ENCODE measurements around the gene CXCR5. TPM values are rescaled to one million over a fixed set of nuclear protein-coding genes. Genes with fewer than 3 reads are reported as not detected.

Gene CXCR5
- total and polyA plus RNA-seq, 10 of the 15 experiments (the other 5 are each of a cell fraction or from before 2014, with no cell fraction given): 0.03 to 0.63 (median 0.25) TPM

DNA sequence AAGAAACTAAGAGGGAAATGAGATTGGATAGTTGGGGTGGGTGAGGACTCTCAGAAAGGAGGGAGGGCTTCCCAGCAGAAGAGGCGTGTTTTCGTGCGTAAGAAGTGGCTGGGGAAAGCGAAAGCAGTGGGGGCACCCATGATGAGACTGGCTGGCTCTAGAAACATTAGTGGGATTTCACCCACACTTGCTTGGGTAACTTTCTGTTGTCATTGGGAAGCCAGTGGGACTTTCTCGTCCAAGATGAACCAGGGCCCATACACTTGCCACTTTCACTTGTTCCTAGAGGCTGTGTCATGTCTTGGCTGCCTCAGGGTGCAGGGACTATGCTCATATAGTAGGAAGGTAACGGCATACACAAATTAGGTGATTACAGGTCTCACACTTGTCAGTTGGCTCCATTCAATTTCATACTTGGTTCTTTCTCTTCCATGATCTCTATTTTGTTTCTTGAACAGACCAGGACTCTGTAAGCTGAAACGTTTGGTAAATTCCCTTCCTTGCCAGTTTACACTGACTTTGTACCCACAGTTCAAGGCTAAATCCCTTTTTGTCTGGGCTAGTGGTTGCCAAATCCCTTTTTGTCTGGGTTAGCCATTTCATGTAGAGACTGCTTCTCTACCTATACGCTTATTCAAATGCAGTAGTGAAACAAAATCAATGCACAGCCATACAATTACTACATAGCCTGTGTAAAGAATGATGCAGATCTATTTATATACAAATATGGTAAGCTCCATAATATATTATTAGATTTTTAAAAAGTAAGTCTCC lies 42.0 kb upstream of the CXCR5 start (continued):
- TF ChIP-seq GATAD2B (conservative IDR thresholded peaks at IDR 0.05; ENCODE audit: low read depth) (peak; percentile 65; the same call in 1 of the 2 replicates), SREBF1 (IDR thresholded peaks at IDR 0.05; ENCODE audit: low read length) (no peak), NFYA (IDR thresholded peaks at IDR 0.05; ENCODE audit: borderline replicate concordance, low read depth, low read length) (no peak), ZNF24 (IDR thresholded peaks at IDR 0.05) (no peak), FOXM1 (IDR thresholded peaks at IDR 0.05; ENCODE audit: low read depth, low read length) (no peak), SMC3 (IDR thresholded peaks at IDR 0.05; ENCODE audit: borderline replicate concordance, low read length) (peak; percentile 17; the same call in 1 of the 2 replicates), NBN (IDR thresholded peaks at IDR 0.05) (0 out of 2 replicates have a peak, but pooled peaks have one; percentile 38), TAF1 (IDR thresholded peaks at IDR 0.05; ENCODE audit: borderline replicate concordance, low read depth, low read length) (no peak), SUPT20H (IDR thresholded peaks at IDR 0.05; ENCODE audit: borderline replicate concordance, control insufficient read depth, low read depth, low read length) (no peak), HCFC1 (IDR thresholded peaks at IDR 0.05; ENCODE audit: low read length) (no peak), IRF5 (IDR thresholded peaks at IDR 0.05; ENCODE audit: borderline replicate concordance) (no peak), EGR1 (IDR thresholded peaks at IDR 0.05; ENCODE audit: borderline replicate concordance in 1 of 2, low read depth in 2 of 2, low read length in 2 of 2) (no peak), JUND (IDR thresholded peaks at IDR 0.05; ENCODE audit: low read depth, low read length) (no peak), SUZ12 (IDR thresholded peaks at IDR 0.05; ENCODE audit: unreplicated experiment) (no peak), KAT2A (conservative IDR thresholded peaks at IDR 0.05; ENCODE audit: control insufficient read depth, low read depth, low read length) (no peak), MTA3 (IDR thresholded peaks at IDR 0.05; ENCODE audit: borderline replicate concordance, low read length) (peak; percentile 51; the same call in 1 of the 2 replicates), IRF3 (IDR thresholded peaks at IDR 0.05) (no peak), BCL11A (IDR thresholded peaks at IDR 0.05; ENCODE audit: low read depth, low read length) (no peak), CBX5 (IDR thresholded peaks at IDR 0.05; ENCODE audit: low read depth) (no peak), GABPA (IDR thresholded peaks at IDR 0.05; ENCODE audit: low read depth) (no peak), PAX5 (IDR thresholded peaks at IDR 0.05; ENCODE audit: borderline replicate concordance, low read depth, low read length) (peak; percentile 36; the same call in 1 of the 2 replicates), PML (IDR thresholded peaks at IDR 0.05; ENCODE audit: low read length) (no peak), SP1 (IDR thresholded peaks at IDR 0.05; ENCODE audit: low read depth, low read length) (peak; percentile 27), MXI1 (IDR thresholded peaks at IDR 0.05; ENCODE audit: low read depth, low read length) (no peak)
- TF ChIP-seq, protein P1, sequence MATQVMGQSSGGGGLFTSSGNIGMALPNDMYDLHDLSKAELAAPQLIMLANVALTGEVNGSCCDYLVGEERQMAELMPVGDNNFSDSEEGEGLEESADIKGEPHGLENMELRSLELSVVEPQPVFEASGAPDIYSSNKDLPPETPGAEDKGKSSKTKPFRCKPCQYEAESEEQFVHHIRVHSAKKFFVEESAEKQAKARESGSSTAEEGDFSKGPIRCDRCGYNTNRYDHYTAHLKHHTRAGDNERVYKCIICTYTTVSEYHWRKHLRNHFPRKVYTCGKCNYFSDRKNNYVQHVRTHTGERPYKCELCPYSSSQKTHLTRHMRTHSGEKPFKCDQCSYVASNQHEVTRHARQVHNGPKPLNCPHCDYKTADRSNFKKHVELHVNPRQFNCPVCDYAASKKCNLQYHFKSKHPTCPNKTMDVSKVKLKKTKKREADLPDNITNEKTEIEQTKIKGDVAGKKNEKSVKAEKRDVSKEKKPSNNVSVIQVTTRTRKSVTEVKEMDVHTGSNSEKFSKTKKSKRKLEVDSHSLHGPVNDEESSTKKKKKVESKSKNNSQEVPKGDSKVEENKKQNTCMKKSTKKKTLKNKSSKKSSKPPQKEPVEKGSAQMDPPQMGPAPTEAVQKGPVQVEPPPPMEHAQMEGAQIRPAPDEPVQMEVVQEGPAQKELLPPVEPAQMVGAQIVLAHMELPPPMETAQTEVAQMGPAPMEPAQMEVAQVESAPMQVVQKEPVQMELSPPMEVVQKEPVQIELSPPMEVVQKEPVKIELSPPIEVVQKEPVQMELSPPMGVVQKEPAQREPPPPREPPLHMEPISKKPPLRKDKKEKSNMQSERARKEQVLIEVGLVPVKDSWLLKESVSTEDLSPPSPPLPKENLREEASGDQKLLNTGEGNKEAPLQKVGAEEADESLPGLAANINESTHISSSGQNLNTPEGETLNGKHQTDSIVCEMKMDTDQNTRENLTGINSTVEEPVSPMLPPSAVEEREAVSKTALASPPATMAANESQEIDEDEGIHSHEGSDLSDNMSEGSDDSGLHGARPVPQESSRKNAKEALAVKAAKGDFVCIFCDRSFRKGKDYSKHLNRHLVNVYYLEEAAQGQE (IDR thresholded peaks at IDR 0.05; ENCODE audit: low read depth, low read length): no peak
